Osteoblast (primary cell): ENCODE data around the gene NGF. TPM values are rescaled to one million over a fixed set of nuclear protein-coding genes. Genes with fewer than 3 reads are reported as not detected.

Experiments
- DNase-seq: peaks from one replicate; pipeline ENCODE4 v3.0.0; 2011; ENCODE audit warnings: low spot score, mixed read lengths; ENCODE audit not compliant: insufficient read length; ENCODE audit errors: missing footprints
- H2AFZ ChIP-seq: 2 replicates; pipeline ENCODE4 v1.6.0; 2011; ENCODE audit warnings: mild to moderate bottlenecking, low read length
- H3K27ac ChIP-seq: 2 replicates; pipeline ENCODE4 v1.5.1; 2011; ENCODE audit warnings: mild to moderate bottlenecking, low read depth, low read length, moderate library complexity
- H3K27me3 ChIP-seq: 2 replicates; pipeline ENCODE4 v1.6.0; 2012; ENCODE audit warnings: mild to moderate bottlenecking, control low read depth, inconsistent platforms, low read length, moderate library complexity; ENCODE audit not compliant: insufficient read depth
- H3K36me3 ChIP-seq: 2 replicates; pipeline ENCODE4 v1.5.1; 2011; ENCODE audit warnings: mild to moderate bottlenecking, low read length, control low read depth, moderate library complexity; ENCODE audit not compliant: insufficient read depth
- H3K4me1 ChIP-seq: 2 replicates; pipeline ENCODE4 v1.5.1; 2011; ENCODE audit warnings: mild to moderate bottlenecking, low read length, control low read depth, moderate library complexity; ENCODE audit not compliant: insufficient read depth
- H3K4me2 ChIP-seq: 2 replicates; pipeline ENCODE4 v1.6.0; 2011; ENCODE audit warnings: mild to moderate bottlenecking, low read length; ENCODE audit not compliant: insufficient read depth
- H3K4me3 ChIP-seq: fragments of 200-600 bp; sonication (generic); 3 replicates; pipeline ENCODE4 v1.5.1; 2012; ENCODE audit warnings: mild to moderate bottlenecking, low read length, inconsistent platforms; ENCODE audit not compliant: insufficient read depth
- H3K79me2 ChIP-seq: 2 replicates; pipeline ENCODE4 v1.6.0; 2012; ENCODE audit warnings: mild to moderate bottlenecking, low read length, control low read depth, inconsistent platforms; ENCODE audit not compliant: insufficient read depth
- H3K9me3 ChIP-seq: 2 replicates; pipeline ENCODE4 v1.5.1; 2011; ENCODE audit warnings: low read depth, low read length, control low read depth
- H4K20me1 ChIP-seq: 2 replicates; pipeline ENCODE4 v1.6.0; 2012; ENCODE audit warnings: mild to moderate bottlenecking, low read length, control low read depth; ENCODE audit not compliant: insufficient read depth
- CTCF ChIP-seq: IDR thresholded peaks from 2 replicates; pipeline ENCODE4 v1.5.1; 2011; ENCODE audit warnings: mild to moderate bottlenecking, low read depth, low read length, moderate library complexity; ENCODE audit errors: extremely low read depth
- total RNA-seq: library from RNA; depleted of rRNA; stranded (reverse); fragments of >200 nt; gene quantifications from 2 replicates; pipeline ENCODE4 v1.2.3, GENCODE V29; 2012

The NGF gene
- total RNA-seq, 1 donor, result 6.2 TPM

GRCh38 chr1:115347282-115347681 lies 9.2 kb upstream of the NGF start:
- H3K9me3 ChIP-seq, result no peaks in the 10 kb centered on the region
- no peak overlapping the region for H3K4me3 ChIP-seq
- no peak for DNase-seq
- no peaks in the 10 kb centered on the region for H3K36me3 ChIP-seq
- TF ChIP-seq CTCF, result no peak
- H3K27ac ChIP-seq, result no peak overlapping the region
- H3K4me2 ChIP-seq, result no peak overlapping the region
- H3K4me1 ChIP-seq, result no peaks in the 10 kb centered on the region
- H4K20me1 ChIP-seq, result no peaks in the 10 kb centered on the region
- no peaks in the 10 kb centered on the region for H3K27me3 ChIP-seq
- no peak overlapping the region for H2AFZ ChIP-seq
- H3K79me2 ChIP-seq, result no peaks in the 10 kb centered on the region

- Histone ChIP-seq H3K9me3 (no peaks in the 10 kb centered on the region), H3K4me3 (no peak overlapping the region), H3K27ac (no peak overlapping the region), H3K27me3 (peaks cover 3% of the 10 kb centered on the region), H3K36me3 (no peaks in the 10 kb centered on the region), H2AFZ (no peak overlapping the region), H3K4me2 (no peak overlapping the region), H3K4me1 (no peaks in the 10 kb centered on the region), H3K79me2 (no peaks in the 10 kb centered on the region), H4K20me1 (no peaks in the 10 kb centered on the region)
- no peak for DNase-seq
- no peak for TF ChIP-seq CTCF
Measured at GRCh38 chr1:115343200-115343737, 5.2 kb upstream of the NGF start.

- DNase-seq, result no peak
- Histone ChIP-seq H3K4me1 (no peaks in the 10 kb centered on the region), H3K27me3 (peaks cover 3% of the 10 kb centered on the region), H3K9me3 (no peaks in the 10 kb centered on the region), H3K36me3 (no peaks in the 10 kb centered on the region), H3K27ac (no peak overlapping the region), H3K4me3 (no peak overlapping the region), H3K4me2 (no peak overlapping the region), H4K20me1 (no peaks in the 10 kb centered on the region), H2AFZ (no peak overlapping the region), H3K79me2 (peaks cover 7% of the 10 kb centered on the region)
- TF ChIP-seq CTCF, result no peak
Measured at GRCh38 chr1:115341948-115342347, 3.9 kb upstream of the NGF start.

- H2AFZ ChIP-seq, result no peak overlapping the region
- H3K27me3 ChIP-seq, result peaks cover 3% of the 10 kb centered on the region
- H3K4me1 ChIP-seq, result peaks cover 9% of the 10 kb centered on the region
- peaks cover 18% of the 10 kb centered on the region for H3K79me2 ChIP-seq
- H4K20me1 ChIP-seq, result no peaks in the 10 kb centered on the region
- no peaks in the 10 kb centered on the region for H3K9me3 ChIP-seq
- no peak for DNase-seq
- no peak overlapping the region for H3K4me3 ChIP-seq
- H3K4me2 ChIP-seq, result no peak overlapping the region
- no peak for TF ChIP-seq CTCF
- H3K27ac ChIP-seq, result no peak overlapping the region
- peaks cover 4% of the 10 kb centered on the region for H3K36me3 ChIP-seq
Measured at GRCh38 chr1:115340879-115341278, 2.8 kb upstream of the NGF start.
